ENCODE data around the gene REG1A.

Gene REG1A, protein sequence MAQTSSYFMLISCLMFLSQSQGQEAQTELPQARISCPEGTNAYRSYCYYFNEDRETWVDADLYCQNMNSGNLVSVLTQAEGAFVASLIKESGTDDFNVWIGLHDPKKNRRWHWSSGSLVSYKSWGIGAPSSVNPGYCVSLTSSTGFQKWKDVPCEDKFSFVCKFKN

DNA sequence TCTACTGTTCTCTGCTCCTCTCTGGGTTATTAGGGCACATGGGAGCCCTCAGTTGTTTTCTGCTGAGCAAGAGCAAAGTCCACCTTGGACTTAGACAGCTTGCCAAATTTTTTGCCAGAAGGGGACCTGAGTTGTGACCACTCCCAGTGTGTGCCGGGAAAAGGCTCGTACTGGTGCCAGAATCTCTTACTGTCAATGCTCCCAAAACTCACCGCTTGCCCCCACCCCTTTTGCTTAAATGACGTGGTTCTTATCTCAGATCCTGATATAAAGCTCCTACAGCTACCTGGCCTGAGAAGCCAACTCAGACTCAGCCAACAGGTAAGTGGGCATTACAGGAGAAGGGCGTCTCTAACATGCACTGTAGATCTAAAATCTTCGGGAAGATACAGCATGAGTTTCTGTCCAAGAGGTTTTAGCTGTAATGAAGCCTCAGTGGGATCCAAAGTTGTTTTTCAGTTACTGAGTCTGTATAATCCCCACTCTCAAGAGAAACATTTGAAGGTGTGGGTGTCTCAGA lies at the start of gene REG1A:
Gene REG1A (plus strand): TSS at position 295 of the 520 bp plus-strand sequence. CDS start 374 bp downstream, outside the sequence.
- no peak for DNase-seq

DNA sequence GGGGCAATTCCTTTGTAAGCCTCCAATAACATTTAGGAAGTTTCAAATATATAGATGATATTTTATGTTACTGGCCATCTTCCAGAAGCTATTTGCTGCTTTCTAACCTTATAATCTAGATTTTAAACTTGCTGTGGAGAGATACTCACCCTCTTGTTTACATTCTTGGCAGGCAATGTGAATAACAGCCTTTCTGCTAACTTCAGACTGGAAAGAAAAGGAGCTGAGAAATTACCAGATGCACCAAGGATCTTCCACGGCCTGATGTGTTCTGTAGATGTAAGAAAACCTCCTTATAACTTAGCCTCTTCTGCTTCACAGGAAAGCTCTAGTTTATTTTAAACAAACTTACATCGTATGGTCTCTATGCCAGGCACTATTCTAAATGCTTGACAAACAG lies 49.2 kb upstream of the REG1A start:
- no peak for DNase-seq

DNA sequence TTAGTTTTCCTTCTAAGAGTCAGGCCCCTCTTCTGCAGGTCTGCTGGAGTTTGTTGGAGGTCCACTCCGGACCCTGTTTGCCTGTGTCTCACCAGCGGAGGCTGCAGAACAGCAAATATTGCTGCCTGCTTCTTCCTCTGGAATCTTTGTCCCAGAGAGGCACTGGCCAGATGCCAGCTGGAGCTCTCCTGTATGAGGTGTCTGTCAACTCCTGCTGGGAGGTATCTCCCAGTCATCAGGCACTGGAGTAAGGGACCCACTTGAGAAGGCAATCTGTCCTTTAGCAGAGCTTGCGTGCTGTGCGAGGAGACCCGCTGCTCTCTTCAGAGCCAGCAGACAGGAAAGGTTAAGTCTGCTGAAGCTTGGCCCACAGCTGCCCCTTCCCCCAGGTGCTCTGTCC lies 37.3 kb upstream of the REG1A start:
- no peak for DNase-seq

DNA sequence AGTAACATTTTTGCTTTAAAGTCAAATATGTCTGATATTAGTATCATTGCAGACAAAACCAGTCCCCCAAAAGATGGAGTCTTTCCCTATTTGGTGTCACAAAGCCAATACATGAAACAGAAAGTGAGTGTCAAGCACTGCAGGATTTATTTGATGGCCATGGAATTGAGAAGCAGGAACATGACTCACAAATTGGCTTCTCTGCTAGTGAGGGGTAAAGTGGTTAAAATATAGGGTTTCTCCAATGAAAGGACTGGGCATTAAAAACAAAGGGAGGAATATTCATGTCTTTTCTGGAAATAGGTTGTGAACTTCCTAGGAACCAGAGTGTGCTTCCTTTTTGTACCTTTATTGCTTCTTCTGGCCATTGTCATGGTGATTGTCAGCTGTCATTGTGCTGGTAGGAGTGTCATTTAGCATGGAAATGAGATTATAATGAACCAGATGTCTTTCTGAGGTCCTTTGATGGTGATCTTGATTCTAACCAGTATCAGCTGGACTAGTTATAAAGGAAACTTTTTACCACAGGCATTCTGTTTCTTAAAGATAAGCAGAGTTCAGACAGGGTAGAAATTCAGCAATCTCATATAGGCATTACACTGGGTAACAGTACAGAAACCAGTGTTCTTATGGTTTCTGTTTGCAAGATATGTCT lies 36.6 kb upstream of the REG1A start:
- DNase-seq = no peak

DNA sequence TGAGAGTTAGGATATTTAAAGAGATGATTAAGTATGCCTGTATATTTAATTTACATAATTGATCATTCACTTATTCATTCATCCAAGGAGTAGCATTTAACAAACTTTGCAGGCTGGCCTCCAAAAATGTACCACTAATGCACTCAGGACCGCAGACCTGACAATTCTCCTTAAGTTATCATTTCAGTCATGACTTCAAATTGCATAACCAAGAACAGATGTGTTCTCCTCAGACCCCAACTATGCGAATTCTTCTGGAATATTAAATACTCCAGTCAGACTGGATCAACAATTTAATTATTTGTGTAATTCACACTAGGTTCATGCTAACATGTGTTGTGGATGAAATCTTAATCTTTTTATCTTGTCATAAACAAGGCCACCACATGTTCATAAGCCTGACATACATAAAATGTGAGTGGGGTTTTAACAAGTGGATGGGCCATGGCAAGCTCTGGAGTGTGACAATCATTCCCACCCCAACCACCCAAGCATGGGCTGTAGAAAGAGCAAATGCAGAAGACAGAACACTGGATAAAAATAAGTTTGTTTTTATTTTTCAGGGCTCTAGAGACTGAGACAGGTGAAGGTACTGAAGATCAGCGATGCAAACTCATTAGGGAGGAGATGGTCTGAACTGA lies 35.7 kb upstream of the REG1A start:
- DNase-seq = no peak

DNA sequence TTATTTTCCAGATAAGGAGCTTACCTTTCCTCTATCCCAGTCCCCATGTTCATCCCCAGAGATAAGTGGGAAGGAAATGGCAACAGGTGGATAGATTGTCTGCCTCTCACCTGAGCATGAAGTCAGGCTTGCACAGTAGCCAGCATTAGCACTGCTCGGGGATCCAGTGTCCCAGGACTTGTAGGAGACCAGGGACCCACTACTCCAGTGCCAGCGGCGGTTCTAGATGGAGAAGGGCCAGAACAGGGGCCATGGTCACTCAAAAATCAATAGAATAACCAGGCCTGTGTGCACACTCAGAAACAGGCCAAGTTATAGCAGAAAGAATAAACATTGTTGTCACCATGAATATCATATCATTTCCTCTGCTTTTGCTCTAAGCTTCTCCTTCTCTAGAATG lies 34.9 kb upstream of the REG1A start:
- no peak for DNase-seq

DNA sequence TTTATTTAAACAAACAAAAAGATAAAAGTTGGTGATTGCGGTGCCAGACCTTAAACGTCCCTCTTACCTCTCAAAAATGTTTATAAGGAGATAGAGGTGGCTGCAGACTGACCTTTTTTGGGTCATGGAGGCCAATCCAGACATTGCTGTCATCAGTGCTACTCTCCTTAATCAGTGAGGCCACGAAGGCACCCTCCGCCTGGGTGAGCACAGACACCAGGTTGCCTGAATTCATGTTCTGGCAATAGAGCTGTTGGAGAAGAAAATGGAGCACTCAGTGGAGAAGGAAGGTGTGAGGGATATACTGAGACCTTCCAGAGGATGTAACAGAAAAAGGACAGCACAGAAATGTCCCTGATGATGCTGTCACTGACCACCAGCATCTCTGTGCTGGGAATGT lies 34.0 kb upstream of the REG1A start:
- no peak for DNase-seq

DNA sequence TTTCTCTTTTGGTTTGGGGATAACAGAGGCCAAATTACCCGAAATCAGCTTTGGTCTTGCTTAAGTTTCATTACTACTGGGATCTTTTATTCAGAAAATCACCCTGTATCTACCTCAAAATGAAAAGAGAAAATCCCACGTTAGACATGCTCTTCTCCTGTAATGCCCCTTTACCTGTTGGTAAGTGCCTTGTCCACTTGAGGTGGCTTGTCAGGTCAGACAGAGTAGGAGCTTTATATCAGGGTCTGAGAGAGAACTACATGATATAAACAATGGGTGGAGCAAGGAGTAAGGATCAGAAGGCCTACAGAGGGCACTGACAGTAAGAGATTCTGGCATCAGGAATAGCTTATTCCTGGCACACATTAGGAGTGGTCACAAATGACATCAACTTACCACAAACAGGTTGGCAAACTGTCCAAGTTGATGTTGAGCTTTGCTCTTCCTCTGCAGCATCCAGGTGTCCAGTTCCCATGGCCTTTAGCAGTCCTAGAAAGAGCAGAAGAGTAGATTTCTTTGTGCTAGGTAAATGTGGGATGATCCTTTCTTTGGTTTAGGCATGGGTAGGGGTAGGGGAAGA lies 32.4 kb upstream of the REG1A start, which contains the start of gene REG1B:
Gene REG1B (minus strand): TSS at position 209 of the 580 bp plus-strand sequence. CDS start 381 bp downstream, outside the sequence.
- DNase-seq = no peak

DNA sequence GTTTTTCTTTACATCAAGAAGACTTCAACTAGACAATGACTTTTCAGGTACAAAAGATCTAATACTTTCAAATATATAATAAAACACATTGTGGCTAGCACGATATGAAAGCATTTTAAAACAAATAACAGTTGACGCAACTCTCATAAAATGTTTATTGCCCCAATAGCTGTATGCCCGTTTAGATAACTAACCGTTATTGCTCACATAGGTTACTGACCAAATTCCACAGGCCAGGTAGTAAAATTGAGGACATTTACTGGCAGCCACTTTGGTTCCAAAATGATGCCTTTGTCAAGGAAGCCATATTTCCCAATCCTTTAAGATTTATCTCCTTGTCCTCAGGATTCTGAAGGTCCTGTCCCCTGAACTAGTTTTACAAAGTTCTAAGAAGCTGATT lies 29.6 kb upstream of the REG1A start:
- DNase-seq = no peak

DNA sequence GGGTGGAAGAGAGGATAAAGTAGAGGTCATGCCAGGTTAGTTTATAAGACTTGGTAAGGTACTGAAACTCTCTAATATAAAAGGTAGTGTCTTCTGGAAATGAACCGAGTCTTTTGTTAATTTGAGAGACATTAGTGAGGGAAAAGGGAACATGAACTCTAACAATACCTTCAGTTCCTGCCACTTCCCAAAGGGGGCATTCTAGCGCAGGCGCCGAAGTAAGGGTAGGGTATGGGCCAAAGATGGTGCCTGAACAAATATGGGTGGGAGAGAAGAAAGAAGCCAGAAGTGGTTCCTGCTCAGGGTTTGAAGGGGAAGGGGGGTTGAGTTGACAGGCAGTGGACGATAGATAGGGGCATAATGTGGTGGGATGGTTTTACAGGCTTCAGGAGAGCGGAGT lies 22.4 kb upstream of the REG1A start:
- no peak for DNase-seq

DNA sequence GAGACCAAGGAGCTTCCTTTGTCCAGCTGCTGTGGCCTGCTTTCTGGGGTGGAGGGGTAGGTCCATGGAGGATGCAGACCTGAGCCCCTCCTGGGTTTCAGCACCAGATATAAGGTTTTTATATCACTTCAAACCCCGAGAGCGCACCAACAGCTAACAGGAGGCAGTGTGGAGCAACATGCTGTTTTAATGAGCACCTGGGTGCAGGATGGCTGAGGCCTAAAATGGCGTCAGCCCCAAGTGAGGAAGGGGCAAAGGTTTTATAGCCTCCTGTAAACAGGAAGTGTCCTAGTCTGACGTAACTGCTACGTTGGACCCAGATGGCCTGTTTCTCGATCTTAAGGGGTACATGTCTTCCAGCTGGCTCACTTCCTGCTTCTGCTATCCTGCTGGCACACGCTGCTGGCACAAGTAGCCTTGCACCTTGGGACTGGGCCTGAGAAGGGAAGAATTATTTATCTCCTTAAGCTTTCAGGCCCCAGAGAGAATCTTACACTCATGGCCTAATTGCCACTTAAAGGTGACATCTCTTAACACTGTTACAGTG lies 21.1 kb upstream of the REG1A start:
- DNase-seq = no peak

DNA sequence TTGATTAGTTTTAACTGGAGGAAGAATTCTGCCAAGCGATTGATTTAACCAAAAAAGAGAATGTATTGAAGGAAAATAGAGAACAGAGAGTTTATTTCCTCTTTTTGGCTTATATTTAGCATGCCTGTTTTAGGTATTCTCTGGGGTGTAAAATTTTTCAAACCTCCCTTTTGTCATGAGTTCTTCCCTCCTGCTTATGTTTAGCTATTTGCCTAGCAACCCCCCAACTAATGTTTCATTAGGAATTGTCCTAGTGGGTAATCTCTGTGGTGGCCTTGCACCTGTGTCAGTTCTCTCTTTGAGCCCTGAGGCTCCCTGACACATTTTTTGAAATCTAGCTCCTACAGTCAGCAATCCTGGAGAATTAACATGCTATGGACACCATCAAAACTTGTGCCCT lies 20.0 kb upstream of the REG1A start:
- no peak for DNase-seq

DNA sequence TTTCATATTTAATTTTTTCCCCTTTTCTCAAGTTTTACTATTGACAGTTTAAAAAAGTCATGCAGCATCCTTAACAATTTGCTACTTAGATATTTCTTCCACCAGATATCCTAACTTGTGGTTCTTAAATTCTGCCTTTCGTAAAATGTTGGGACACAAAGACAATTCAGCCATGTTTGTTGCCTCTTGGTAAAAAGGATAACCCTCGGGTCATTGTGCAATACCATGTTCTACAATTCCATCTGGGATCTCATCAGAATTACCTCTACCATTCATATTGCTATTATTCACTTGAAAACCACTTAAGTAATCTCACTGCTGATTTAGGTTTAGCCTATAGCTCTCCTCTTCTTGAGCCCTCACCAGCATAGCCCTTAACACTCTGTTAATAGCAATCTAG lies 19.3 kb upstream of the REG1A start:
- no peak for DNase-seq

DNA sequence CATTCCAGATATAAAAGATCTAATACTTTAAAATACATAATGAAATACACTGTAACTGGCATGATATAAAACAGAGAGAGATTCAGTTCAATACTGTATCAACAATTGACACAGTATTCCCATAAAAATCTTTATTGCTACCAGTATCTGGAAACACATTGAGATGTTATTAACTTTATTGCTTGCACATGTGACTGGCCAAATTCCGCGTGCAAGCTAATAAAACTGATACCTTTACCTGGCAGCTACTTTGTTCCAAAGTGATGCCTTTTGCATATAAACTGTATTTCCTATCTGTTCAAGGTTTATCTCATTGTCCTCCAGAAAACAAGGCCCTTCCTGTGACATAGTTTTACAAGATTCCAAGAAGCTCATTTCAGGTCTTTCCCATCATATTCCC lies 17.1 kb upstream of the REG1A start:
- DNase-seq = no peak

DNA sequence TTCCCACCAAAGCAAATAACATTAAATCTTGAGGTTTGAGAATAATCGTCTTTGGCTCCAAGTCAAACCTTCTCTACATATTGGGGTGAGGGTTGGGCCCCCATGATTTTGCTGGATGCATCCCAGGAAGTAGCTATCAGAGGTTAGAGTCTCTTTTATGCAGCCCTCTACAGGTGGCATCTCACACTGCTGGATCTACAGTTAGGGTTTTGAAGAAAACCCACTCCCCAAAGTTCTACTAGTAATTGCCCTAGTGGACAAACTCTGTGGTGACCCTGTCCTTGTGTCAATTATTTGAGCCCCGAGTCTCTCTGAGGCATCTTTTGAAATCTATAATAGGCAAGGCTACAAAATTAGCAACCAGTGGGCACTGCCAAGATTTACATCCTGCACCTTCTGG lies 15.0 kb upstream of the REG1A start:
- no peak for DNase-seq

DNA sequence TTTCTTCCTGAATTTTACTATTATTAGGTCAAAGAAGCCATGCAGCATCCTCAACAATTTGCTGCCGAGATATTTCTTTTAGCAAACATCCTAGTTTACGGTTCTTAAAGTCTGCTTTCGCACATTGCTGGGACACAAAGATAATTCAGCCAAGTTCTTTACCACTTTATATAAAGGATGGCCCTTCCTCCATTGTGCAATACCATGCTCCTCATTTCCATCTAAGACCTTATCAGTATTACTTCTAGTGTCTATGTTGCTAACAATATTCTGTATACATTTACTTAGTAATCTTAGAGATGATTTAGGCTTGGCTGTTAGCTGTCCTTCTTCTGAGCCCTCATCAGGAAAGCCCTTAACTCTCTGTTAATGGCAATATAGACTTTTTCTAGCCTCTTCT lies 8.0 kb upstream of the REG1A start:
- no peak for DNase-seq

DNA sequence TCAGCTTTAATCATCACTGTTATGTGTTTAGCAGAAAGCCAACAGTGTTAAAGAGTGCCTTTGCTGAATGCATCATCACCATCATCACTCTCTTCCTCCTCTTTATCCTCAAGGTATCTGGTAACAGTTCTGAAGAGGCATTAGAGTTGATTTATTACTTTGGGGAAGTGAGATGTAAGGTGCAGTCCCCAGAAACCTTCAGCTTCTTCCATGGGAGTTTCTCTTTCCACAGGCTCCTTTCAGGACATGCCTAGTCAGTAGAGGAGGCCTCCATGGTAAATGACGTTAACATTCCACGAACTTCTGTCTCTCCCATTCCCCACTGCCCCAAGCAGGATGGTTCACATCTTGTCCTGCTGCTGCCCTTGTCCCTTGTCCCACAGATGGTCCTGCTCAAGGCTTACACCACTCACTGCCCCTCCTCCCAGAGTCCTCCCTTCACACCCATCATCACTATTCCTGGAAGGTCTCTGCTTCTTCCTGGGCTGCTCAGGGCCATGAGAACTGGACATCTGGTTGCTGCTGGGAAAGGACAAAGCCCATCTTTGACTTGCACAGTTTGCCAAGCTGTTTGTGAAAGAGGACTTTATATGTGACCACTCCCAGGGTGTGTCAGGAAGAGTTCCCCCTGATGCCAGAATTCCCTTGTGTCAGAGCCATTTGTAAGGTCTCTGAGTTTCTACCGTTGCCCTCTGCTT lies 5.3 kb upstream of the REG1A start:
- DNase-seq = no peak

DNA sequence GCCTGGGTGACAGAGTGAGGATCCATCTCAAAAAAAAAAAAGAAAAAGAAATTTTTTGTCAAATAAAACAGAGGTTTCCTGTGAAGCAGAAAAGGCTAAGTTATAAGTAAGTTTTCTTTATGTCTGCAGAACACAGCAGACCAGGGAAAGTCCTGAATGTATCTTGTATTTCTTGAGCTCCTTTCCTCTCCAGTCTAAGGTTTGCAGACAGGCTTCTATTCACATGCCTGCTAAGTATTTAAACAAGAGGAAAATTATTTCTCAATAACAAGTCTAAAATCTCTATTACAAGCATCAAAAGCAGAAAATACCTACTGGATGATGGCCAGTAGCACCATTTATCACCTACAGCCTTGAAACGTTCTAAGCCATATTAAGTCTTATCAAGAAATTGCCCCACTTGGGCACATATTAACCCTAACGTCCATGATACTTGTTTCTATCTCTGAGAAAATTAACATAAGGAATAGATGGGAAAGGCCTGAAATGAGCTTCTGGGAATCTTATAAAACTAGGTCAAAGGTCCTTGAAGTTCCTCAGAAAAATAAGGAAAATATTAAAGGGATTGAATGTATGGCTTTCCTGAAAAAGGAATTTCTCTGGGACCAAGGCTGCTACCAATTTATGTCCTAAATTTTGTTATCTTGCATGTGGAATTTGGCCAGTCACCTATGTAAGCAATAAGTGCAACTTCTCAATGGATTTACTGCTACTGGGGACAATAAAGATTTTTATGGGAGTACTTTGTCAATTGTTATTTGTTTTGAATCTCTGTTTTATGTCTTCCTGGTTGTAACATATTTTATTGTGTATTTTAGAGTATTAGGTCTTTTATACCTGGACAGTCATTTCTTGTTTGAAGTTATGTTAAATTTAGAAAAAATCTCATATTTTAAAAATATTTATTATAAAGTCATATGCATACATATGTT lies 3.0 kb upstream of the REG1A start:
- DNase-seq = no peak

DNA sequence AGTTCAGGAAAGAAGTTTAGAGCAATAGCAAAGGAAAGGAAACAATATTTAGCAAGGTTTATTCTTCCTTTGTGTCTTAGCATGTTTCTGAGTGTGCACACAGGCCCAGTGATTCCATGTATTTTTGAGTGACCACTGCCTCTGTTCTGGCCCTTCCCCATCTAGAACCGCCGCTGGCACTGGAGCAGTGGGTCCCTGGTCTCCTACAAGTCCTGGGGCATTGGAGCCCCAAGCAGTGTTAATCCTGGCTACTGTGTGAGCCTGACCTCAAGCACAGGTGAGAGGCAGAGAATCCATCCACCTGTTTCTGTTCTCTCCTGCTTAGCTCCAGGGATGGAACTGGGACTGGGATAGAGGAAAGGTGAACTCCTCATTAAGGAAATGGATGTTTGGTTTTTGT lies 2.4 kb downstream of the REG1A start:
- DNase-seq = no peak

DNA sequence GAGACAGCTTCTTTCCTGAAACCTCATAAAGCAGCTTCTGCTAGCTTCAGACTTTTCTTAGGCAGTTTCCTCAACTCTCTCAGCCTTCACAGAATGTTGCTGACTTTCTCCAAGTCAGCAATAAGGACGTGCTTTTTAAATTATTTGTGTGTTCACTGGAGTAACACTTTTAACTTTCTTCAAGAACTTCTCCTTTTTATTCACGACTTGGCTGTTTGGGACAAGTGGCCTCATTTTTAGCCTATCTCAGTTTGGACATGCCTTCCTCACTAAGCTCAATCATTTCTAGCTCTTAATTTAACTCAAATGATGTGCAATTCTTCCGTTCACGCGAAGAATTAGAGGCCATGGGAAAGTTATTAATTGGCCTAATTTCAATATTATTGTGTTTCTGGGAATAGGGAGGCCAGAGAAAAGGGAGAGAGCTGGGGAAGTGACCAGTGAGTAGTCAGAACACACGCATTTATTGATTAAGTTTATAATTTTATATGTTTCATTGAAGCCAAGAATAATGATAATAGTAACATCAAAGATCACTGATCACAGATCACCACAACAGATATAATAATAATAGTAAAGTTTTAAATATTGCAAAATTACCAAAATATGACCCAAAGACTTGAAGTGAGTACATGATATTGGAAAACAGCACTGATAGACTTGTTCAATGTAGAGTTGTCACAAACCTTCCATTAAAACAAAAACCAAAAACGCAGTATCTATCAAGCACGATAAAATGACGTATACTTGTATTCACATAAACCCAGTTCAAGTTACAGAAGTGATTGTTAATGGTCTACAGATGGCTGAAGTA lies 4.8 kb downstream of the REG1A start:
- no peak for DNase-seq

DNA sequence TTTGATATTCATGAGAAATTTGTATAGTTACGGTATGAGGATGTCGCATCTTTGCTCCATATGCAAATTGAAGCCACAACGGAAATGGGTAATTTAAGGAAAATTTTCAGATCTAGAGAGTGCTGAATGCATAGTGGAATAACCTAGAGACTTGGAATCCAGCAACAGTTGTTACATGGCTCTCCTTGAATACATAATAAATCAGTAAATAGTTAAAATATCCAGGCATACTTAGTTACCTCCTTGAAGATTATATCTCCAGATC lies 5.4 kb downstream of the REG1A start:
- DNase-seq = no peak

All from activated T-cell treated with anti-CD3 and anti-CD28 coated beads for 4 hours (primary cell).